Measurements from ENCODE around the gene RPL27A.
A peak's percentile ranks its signal among the peaks of the same experiment; 100 is the strongest.
"Not testable (repeated sequence)": the region's sequence is repeated elsewhere in the genome, so short reads cannot be mapped to it uniquely, and the experiment has no call there.

Gene RPL27A

GRCh38 chr11:8682303-8683114 lies at the start of gene RPL27A, which contains the start of gene TRIM66:
TSS of gene RPL27A (plus strand) at chr11:8682792. CDS start at chr11:8682814, 22 bp downstream.
TSS of gene TRIM66 (minus strand) at chr11:8682665. CDS start at chr11:8672274, 10,391 bp downstream.
- DNase-seq: peak; percentile 99

- no peak for DNase-seq
These were observed 48.1 kb upstream of the RPL27A start for GRCh38 chr11:8634498-8634897.

- DNase-seq: no peak
These were observed 46.5 kb upstream of the RPL27A start for GRCh38 chr11:8636127-8636526.

- no peak for DNase-seq
These were observed 44.3 kb upstream of the RPL27A start for GRCh38 chr11:8638300-8638699.

- DNase-seq: no peak
These were observed 42.9 kb upstream of the RPL27A start for GRCh38 chr11:8639655-8640054.

GRCh38 chr11:8640267-8640906 lies 42.2 kb upstream of the RPL27A start:
- no peak for DNase-seq

- DNase-seq: no peak
These were observed 41.3 kb upstream of the RPL27A start for GRCh38 chr11:8641332-8641731.

- no peak for DNase-seq
These were observed 40.3 kb upstream of the RPL27A start for GRCh38 chr11:8642196-8642841.

GRCh38 chr11:8646873-8647272 lies 35.7 kb upstream of the RPL27A start:
- no peak for DNase-seq

GRCh38 chr11:8649361-8649760 lies 33.2 kb upstream of the RPL27A start:
- DNase-seq: no peak

- no peak for DNase-seq
These were observed 32.1 kb upstream of the RPL27A start for GRCh38 chr11:8650401-8650990.

- no peak for DNase-seq
These were observed 30.5 kb upstream of the RPL27A start for GRCh38 chr11:8652140-8652539.

GRCh38 chr11:8654503-8654902 lies 28.1 kb upstream of the RPL27A start:
- no peak for DNase-seq

- DNase-seq: no peak
These were observed 26.3 kb upstream of the RPL27A start for GRCh38 chr11:8656291-8656690.

GRCh38 chr11:8658321-8659057 lies 24.1 kb upstream of the RPL27A start:
- DNase-seq: no peak

- no peak for DNase-seq
These were observed 21.4 kb upstream of the RPL27A start for GRCh38 chr11:8661001-8661795.

GRCh38 chr11:8665222-8665621 lies 17.4 kb upstream of the RPL27A start:
- no peak for DNase-seq

- DNase-seq: not testable (repeated sequence)
These were observed 12.5 kb upstream of the RPL27A start for GRCh38 chr11:8670081-8670480.

- no peak for DNase-seq
These were observed 11.4 kb upstream of the RPL27A start for GRCh38 chr11:8671193-8671612.

- DNase-seq: no peak
These were observed 10.9 kb upstream of the RPL27A start for GRCh38 chr11:8671651-8672062.

GRCh38 chr11:8672346-8672745 lies 10.2 kb upstream of the RPL27A start:
- DNase-seq: no peak

- DNase-seq: no peak
These were observed 7.7 kb upstream of the RPL27A start for GRCh38 chr11:8674859-8675258.
